ENCODE results near the gene TBC1D2.

The TBC1D2 gene

DNA sequence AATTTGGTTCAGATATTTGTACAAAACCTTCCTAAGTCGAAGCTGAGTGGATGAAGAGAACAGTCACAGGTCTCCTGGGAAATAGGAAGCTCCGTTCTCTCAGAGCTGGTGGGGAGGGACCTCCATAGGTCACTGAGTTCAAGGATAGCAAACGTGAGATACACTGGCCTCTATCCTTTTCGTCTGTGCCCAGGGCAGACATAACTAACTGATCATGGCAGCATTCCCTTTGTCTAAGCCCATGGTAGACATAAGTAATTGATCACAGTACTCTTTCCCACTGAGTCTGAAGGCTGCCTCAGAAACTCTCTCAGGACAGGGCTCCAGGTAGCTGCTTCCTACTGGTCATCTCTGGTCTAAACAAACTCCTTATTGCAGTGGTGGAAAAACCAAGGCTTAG is 50.8 kb downstream of the TBC1D2 start:
- H3K4me2 ChIP-seq (ENCODE audit: low read length): no peak overlapping the region
- H4K20me1 ChIP-seq (ENCODE audit: insufficient read depth, low read length): no peaks in the 10 kb centered on the region
- H3K36me3 ChIP-seq (replicated peaks; ENCODE audit: low read depth, low read length): no peaks in the 10 kb centered on the region
- H3K4me3 ChIP-seq (ENCODE audit: low read length): no peak overlapping the region
- no peak overlapping the region for H3K9ac ChIP-seq (ENCODE audit: low read length)
- TF ChIP-seq EZH2phosphoT487 (IDR thresholded peaks at IDR 0.05; ENCODE audit: low read depth): no peak
- TF ChIP-seq, protein P1, sequence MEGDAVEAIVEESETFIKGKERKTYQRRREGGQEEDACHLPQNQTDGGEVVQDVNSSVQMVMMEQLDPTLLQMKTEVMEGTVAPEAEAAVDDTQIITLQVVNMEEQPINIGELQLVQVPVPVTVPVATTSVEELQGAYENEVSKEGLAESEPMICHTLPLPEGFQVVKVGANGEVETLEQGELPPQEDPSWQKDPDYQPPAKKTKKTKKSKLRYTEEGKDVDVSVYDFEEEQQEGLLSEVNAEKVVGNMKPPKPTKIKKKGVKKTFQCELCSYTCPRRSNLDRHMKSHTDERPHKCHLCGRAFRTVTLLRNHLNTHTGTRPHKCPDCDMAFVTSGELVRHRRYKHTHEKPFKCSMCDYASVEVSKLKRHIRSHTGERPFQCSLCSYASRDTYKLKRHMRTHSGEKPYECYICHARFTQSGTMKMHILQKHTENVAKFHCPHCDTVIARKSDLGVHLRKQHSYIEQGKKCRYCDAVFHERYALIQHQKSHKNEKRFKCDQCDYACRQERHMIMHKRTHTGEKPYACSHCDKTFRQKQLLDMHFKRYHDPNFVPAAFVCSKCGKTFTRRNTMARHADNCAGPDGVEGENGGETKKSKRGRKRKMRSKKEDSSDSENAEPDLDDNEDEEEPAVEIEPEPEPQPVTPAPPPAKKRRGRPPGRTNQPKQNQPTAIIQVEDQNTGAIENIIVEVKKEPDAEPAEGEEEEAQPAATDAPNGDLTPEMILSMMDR (IDR thresholded peaks at IDR 0.05; ENCODE audit: low read depth, low read length): no peak
- H3K79me2 ChIP-seq (ENCODE audit: low read length): no peaks in the 10 kb centered on the region
- peaks cover 19% of the 10 kb centered on the region for H3K4me1 ChIP-seq (ENCODE audit: low read length)
- no peaks in the 10 kb centered on the region for H3K9me3 ChIP-seq (ENCODE audit: insufficient read depth, low read length)
- H3K27ac ChIP-seq (ENCODE audit: low read length): no peak overlapping the region
- H2AFZ ChIP-seq (ENCODE audit: low read depth, low read length): no peak overlapping the region
- no peaks in the 10 kb centered on the region for H3K27me3 ChIP-seq (ENCODE audit: low read depth, low read length)

DNA sequence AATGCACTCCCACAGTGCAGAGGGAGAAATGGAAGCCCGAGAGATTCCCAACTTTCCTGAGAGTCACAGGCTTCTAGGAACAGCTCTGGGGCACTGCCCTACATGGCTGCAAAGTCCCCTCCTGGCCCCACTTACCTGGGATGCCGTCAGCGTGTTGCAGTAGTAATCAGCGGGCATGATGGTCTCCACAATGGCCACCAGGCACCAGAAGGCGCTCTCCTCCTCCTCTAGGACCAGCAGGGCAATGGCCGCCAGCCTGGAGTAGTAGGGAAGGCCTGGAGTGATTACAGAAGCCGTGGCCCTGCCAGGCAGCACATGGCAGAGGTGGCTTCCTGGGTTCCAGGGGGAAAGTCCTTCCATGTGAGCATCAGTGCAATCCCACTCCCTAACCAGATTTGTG is 52.3 kb downstream of the TBC1D2 start:
- H3K4me3 ChIP-seq (ENCODE audit: low read length): no peak overlapping the region
- no peak overlapping the region for H3K4me2 ChIP-seq (ENCODE audit: low read length)
- no peak overlapping the region for H2AFZ ChIP-seq (ENCODE audit: low read depth, low read length)
- H3K9ac ChIP-seq (ENCODE audit: low read length): no peak overlapping the region
- no peaks in the 10 kb centered on the region for H3K27me3 ChIP-seq (ENCODE audit: low read depth, low read length)
- H3K79me2 ChIP-seq (ENCODE audit: low read length): no peaks in the 10 kb centered on the region
- H3K4me1 ChIP-seq (ENCODE audit: low read length): peaks cover 33% of the 10 kb centered on the region
- H3K9me3 ChIP-seq (ENCODE audit: insufficient read depth, low read length): no peaks in the 10 kb centered on the region
- no peaks in the 10 kb centered on the region for H3K36me3 ChIP-seq (replicated peaks; ENCODE audit: low read depth, low read length)
- no peak overlapping the region for H3K27ac ChIP-seq (ENCODE audit: low read length)
- no peak for TF ChIP-seq EZH2phosphoT487 (IDR thresholded peaks at IDR 0.05; ENCODE audit: low read depth)
- TF ChIP-seq, protein P1 (IDR thresholded peaks at IDR 0.05; ENCODE audit: low read depth, low read length): no peak
- no peaks in the 10 kb centered on the region for H4K20me1 ChIP-seq (ENCODE audit: insufficient read depth, low read length)

DNA sequence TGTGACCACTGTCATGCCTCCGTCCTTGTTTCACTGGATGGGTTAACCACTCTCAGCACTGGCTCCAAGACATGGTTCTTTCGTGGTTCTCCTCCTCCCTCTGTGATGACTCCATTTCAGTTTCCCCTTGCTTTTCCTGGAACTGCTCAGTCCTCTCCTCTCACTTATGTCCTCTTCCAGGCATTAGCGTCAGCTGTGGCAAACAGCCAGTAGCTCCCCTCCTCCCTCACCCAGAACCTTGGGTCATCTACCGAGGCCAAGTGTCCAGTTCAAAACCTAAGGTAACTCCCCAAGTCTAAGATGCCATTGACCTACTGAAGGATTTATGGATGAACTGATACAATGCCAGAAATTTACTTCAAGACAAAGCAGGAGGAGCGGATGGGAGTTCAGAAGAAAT is 53.2 kb downstream of the TBC1D2 start:
- peaks cover 38% of the 10 kb centered on the region for H3K4me1 ChIP-seq (ENCODE audit: low read length)
- H3K27ac ChIP-seq (ENCODE audit: low read length): no peak overlapping the region

DNA sequence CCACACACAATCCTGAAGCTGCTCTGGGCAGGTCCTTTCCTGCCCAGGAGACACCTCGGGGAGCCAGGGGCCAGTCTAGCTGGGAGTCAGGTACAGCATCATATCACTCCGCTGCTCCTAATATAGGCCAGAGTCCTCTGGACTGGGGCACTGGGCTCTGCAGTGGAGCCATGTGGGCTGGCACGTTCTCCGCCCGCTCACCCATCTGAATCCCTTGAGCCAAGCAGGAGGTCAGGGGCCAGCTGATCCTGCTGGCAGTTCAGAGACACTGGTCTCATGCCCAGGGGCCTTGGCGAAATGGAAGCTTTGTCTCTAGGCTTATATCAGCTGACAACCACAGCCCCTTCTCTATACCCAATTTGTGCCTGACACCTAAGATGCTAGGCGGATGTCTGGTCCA is 53.7 kb downstream of the TBC1D2 start:
- H3K4me1 ChIP-seq (ENCODE audit: low read length): peaks cover 38% of the 10 kb centered on the region
- H3K36me3 ChIP-seq (replicated peaks; ENCODE audit: low read depth, low read length): no peaks in the 10 kb centered on the region
- H3K79me2 ChIP-seq (ENCODE audit: low read length): no peaks in the 10 kb centered on the region
- H3K9ac ChIP-seq (ENCODE audit: low read length): no peak overlapping the region
- no peak overlapping the region for H3K27ac ChIP-seq (ENCODE audit: low read length)
- no peaks in the 10 kb centered on the region for H4K20me1 ChIP-seq (ENCODE audit: insufficient read depth, low read length)
- TF ChIP-seq, protein P1 (IDR thresholded peaks at IDR 0.05; ENCODE audit: low read depth, low read length): no peak
- TF ChIP-seq EZH2phosphoT487 (IDR thresholded peaks at IDR 0.05; ENCODE audit: low read depth): no peak
- no peak overlapping the region for H2AFZ ChIP-seq (ENCODE audit: low read depth, low read length)
- H3K9me3 ChIP-seq (ENCODE audit: insufficient read depth, low read length): no peaks in the 10 kb centered on the region
- H3K4me3 ChIP-seq (ENCODE audit: low read length): no peak overlapping the region
- no peaks in the 10 kb centered on the region for H3K27me3 ChIP-seq (ENCODE audit: low read depth, low read length)
- peak overlapping the region; percentile 47 for H3K4me2 ChIP-seq (ENCODE audit: low read length)

More for the DNA sequence above, 53.2 kb downstream of the TBC1D2 start:
- Histone ChIP-seq H3K9me3 (ENCODE audit: insufficient read depth, low read length) (no peaks in the 10 kb centered on the region), H3K4me2 (ENCODE audit: low read length) (no peak overlapping the region), H3K79me2 (ENCODE audit: low read length) (no peaks in the 10 kb centered on the region), H3K4me3 (ENCODE audit: low read length) (no peak overlapping the region), H2AFZ (ENCODE audit: low read depth, low read length) (no peak overlapping the region), H4K20me1 (ENCODE audit: insufficient read depth, low read length) (no peaks in the 10 kb centered on the region), H3K27me3 (ENCODE audit: low read depth, low read length) (no peaks in the 10 kb centered on the region), H3K9ac (ENCODE audit: low read length) (no peak overlapping the region), H3K36me3 (replicated peaks; ENCODE audit: low read depth, low read length) (no peaks in the 10 kb centered on the region)
- TF ChIP-seq, protein P1 (IDR thresholded peaks at IDR 0.05; ENCODE audit: low read depth, low read length): no peak
- no peak for TF ChIP-seq EZH2phosphoT487 (IDR thresholded peaks at IDR 0.05; ENCODE audit: low read depth)
